Neural progenitor cell (in vitro differentiated cells): Measurements from ENCODE around the gene AGRP. TPM values are rescaled to one million over a fixed set of nuclear protein-coding genes. Genes with fewer than 3 reads are reported as not detected.

ENCODE experiments used
- DNase-seq: peaks from one replicate; pipeline ENCODE4 v3.0.0-alpha.2; 2016; ENCODE audit warnings: low spot score
- H2AFZ ChIP-seq: fragments of 200-600 bp; sonication (generic); replicated peaks from 2 replicates; pipeline ENCODE4 v1.6.1; 2016; ENCODE audit warnings: antibody characterized with exemption
- H3F3A ChIP-seq: fragments of 200-600 bp; sonication (generic); 2 replicates; pipeline ENCODE4 v1.6.1; 2016; ENCODE audit warnings: antibody characterized with exemption, low read depth
- H3K27ac ChIP-seq: fragments of 200-600 bp; sonication (generic); 2 replicates; pipeline ENCODE4 v1.5.1; 2016; ENCODE audit warnings: mild to moderate bottlenecking
- H3K27me3 ChIP-seq: fragments of 200-600 bp; sonication (generic); 2 replicates; pipeline ENCODE4 v1.6.1; 2016; ENCODE audit warnings: mild to moderate bottlenecking, moderate library complexity
- H3K36me3 ChIP-seq: fragments of 200-600 bp; sonication (generic); 2 replicates; pipeline ENCODE4 v1.5.1; 2016
- H3K4me1 ChIP-seq: fragments of 200-600 bp; sonication (generic); 2 replicates; pipeline ENCODE4 v1.6.1; 2016; ENCODE audit warnings: mixed run types
- H3K4me2 ChIP-seq: fragments of 200-600 bp; sonication (generic); 2 replicates; pipeline ENCODE4 v1.6.1; 2016
- H3K4me3 ChIP-seq: fragments of 200-600 bp; sonication (generic); 2 replicates; pipeline ENCODE4 v1.5.1; 2016
- H3K79me2 ChIP-seq: fragments of 200-600 bp; sonication (generic); 2 replicates; pipeline ENCODE4 v1.6.1; 2016; ENCODE audit warnings: low read depth
- H3K9ac ChIP-seq: fragments of 200-600 bp; sonication (generic); 2 replicates; pipeline ENCODE4 v1.6.1; 2016
- H3K9me3 ChIP-seq: fragments of 200-600 bp; sonication (generic); 2 replicates; pipeline ENCODE4 v1.5.1; 2016; ENCODE audit warnings: low read depth
- H4K20me1 ChIP-seq: fragments of 200-600 bp; sonication (generic); 2 replicates; pipeline ENCODE4 v1.6.1; 2016; ENCODE audit warnings: low read depth
- H3K27ac Mint-ChIP-seq: 3 replicates; pipeline ENCODE4 v1.8.0; 2021; ENCODE audit warnings: mixed read lengths
- H3K27me3 Mint-ChIP-seq: 2 replicates; pipeline ENCODE4 v1.8.0; 2022; ENCODE audit warnings: low read depth, mild to moderate bottlenecking, inconsistent platforms, moderate library complexity, mixed read lengths; ENCODE audit not compliant: insufficient read depth
- H3K36me3 Mint-ChIP-seq: 3 replicates; pipeline ENCODE4 v1.8.0; 2021; ENCODE audit warnings: mixed read lengths
- H3K4me1 Mint-ChIP-seq: 3 replicates; pipeline ENCODE4 v1.8.0; 2021; ENCODE audit warnings: mixed read lengths
- H3K4me3 Mint-ChIP-seq: 3 replicates; pipeline ENCODE4 v1.8.0; 2021; ENCODE audit warnings: mild to moderate bottlenecking, moderate library complexity, mixed read lengths
- H3K9me3 Mint-ChIP-seq: 3 replicates; pipeline ENCODE4 v1.8.0; 2020; ENCODE audit warnings: mixed read lengths
- EZH2 ChIP-seq: fragments of 200-600 bp; sonication (generic); IDR thresholded peaks from 2 replicates; pipeline ENCODE4 v1.6.1; 2017; ENCODE audit warnings: antibody characterized with exemption, mild to moderate bottlenecking, moderate library complexity
- EZH2phosphoT487 ChIP-seq: fragments of 200-600 bp; sonication (generic); IDR thresholded peaks from 2 replicates; pipeline ENCODE4 v1.6.1; 2017; ENCODE audit warnings: antibody characterized with exemption
- total RNA-seq: library from RNA; depleted of rRNA; stranded (reverse); fragments of >200 nt; gene quantifications from 2 replicates; pipeline ENCODE4 v1.2.3, GENCODE V29; 2015; ENCODE audit warnings: low replicate concordance
- TF ChIP-seq, protein P1 (sequence below): fragments of 200-600 bp; sonication (generic); IDR thresholded peaks from 2 replicates; pipeline ENCODE4 v1.5.1; 2017; ENCODE audit warnings: antibody characterized with exemption, mild to moderate bottlenecking

AGRP gene
- total RNA-seq, 1 donor from 2014 or later: not detected

DNA sequence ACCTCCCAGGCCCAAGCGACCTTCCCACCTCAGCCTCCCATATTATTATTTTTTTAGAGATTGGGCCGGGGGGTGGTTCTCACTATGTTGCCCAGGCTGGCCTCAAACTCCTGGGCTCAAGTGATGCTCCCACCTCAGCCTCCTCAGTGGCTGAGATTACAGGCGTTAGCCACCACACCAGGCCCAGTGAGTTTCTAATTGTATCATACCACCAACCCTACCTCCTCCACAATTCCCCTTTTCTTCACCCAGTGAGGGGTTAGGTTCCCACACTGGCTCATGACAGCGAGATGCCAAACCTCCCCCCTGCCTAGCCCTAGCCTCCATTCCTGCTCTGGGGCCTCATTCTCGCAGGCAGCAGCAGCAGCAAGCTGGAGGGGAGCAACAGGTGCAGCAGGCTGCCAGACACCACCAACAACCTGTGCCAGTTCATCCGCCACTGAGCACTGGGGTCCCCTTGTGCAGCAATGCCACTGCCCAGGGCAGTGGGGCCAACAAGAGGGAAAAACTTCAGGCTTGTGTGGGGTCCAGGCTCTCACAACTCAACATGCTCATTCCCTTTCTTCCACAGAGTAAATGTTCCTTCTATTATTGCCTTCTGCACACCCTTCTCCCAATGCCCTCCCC lies 11.5 kb downstream of the AGRP start:
- Histone ChIP-seq H3K9me3 (no peaks in the 10 kb centered on the region), H3K27ac (no peak overlapping the region), H3F3A (no peaks in the 10 kb centered on the region), H3K9ac (no peak overlapping the region), H3K4me1 (no peaks in the 10 kb centered on the region), H3K4me3 (no peak overlapping the region), H3K36me3 (no peaks in the 10 kb centered on the region), H4K20me1 (peaks cover 16% of the 10 kb centered on the region), H3K79me2 (peaks cover 28% of the 10 kb centered on the region), H2AFZ (no peak overlapping the region), H3K27me3 (no peaks in the 10 kb centered on the region), H3K4me2 (no peak overlapping the region)
- Mint-ChIP-seq H3K27ac (no peak overlapping the region), H3K9me3 (no peaks in the 10 kb centered on the region), H3K36me3 (no peaks in the 10 kb centered on the region), H3K4me3 (no peak overlapping the region), H3K4me1 (peaks cover 2% of the 10 kb centered on the region), H3K27me3 (peaks cover 2% of the 10 kb centered on the region)
- DNase-seq: no peak
- TF ChIP-seq, protein P1, sequence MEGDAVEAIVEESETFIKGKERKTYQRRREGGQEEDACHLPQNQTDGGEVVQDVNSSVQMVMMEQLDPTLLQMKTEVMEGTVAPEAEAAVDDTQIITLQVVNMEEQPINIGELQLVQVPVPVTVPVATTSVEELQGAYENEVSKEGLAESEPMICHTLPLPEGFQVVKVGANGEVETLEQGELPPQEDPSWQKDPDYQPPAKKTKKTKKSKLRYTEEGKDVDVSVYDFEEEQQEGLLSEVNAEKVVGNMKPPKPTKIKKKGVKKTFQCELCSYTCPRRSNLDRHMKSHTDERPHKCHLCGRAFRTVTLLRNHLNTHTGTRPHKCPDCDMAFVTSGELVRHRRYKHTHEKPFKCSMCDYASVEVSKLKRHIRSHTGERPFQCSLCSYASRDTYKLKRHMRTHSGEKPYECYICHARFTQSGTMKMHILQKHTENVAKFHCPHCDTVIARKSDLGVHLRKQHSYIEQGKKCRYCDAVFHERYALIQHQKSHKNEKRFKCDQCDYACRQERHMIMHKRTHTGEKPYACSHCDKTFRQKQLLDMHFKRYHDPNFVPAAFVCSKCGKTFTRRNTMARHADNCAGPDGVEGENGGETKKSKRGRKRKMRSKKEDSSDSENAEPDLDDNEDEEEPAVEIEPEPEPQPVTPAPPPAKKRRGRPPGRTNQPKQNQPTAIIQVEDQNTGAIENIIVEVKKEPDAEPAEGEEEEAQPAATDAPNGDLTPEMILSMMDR: no peak
- TF ChIP-seq EZH2 (no peak), EZH2phosphoT487 (no peak)

DNA sequence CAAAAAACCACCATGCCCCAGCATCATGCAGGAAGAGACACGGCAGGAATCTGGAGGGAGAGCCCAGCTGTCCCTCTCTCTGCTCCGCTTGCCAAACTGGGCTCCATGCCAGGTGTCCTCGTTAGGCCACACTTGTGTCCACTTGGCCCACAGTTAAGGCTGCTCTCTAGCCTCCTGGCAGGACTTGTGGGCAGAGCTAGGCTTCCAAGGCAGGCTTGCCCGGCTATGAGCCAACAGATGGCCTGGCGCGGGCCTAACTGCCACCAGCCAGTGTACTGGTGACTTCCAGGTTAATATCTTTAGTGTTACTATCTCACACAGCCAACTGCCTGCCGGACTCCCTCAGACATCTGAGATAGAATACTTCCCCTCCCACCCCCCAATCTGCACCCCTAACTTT lies 13.0 kb downstream of the AGRP start:
- H3K4me1 ChIP-seq: no peaks in the 10 kb centered on the region
- Mint-ChIP-seq H3K27ac (no peak overlapping the region), H3K9me3 (no peaks in the 10 kb centered on the region), H3K4me3 (no peak overlapping the region), H3K36me3 (no peaks in the 10 kb centered on the region), H3K27me3 (peaks cover 2% of the 10 kb centered on the region), H3K4me1 (peaks cover 9% of the 10 kb centered on the region)
- H3K27me3 ChIP-seq: no peaks in the 10 kb centered on the region
- no peaks in the 10 kb centered on the region for H3K9me3 ChIP-seq
- no peak overlapping the region for H3K9ac ChIP-seq
- H4K20me1 ChIP-seq: peaks cover 28% of the 10 kb centered on the region
- TF ChIP-seq EZH2 (no peak), EZH2phosphoT487 (no peak)
- TF ChIP-seq, protein P1: no peak
- H3F3A ChIP-seq: no peaks in the 10 kb centered on the region
- no peak overlapping the region for H3K27ac ChIP-seq
- no peaks in the 10 kb centered on the region for H3K36me3 ChIP-seq
- H3K4me3 ChIP-seq: no peak overlapping the region
- no peak for DNase-seq
- H3K4me2 ChIP-seq: no peak overlapping the region
- peaks cover 29% of the 10 kb centered on the region for H3K79me2 ChIP-seq
- no peak overlapping the region for H2AFZ ChIP-seq

GRCh38 chr16:67468731-67469130 lies 14.6 kb downstream of the AGRP start:
- H3F3A ChIP-seq: no peaks in the 10 kb centered on the region
- H4K20me1 ChIP-seq: peaks cover 28% of the 10 kb centered on the region
- Mint-ChIP-seq H3K4me1 (peaks cover 10% of the 10 kb centered on the region), H3K4me3 (no peak overlapping the region), H3K9me3 (no peaks in the 10 kb centered on the region), H3K36me3 (no peaks in the 10 kb centered on the region), H3K27ac (no peak overlapping the region), H3K27me3 (peaks cover 2% of the 10 kb centered on the region)
- no peak for TF ChIP-seq EZH2
- TF ChIP-seq, protein P1: no peak
- no peak for TF ChIP-seq EZH2phosphoT487
- no peaks in the 10 kb centered on the region for H3K4me1 ChIP-seq
- H3K79me2 ChIP-seq: peaks cover 14% of the 10 kb centered on the region
- no peak overlapping the region for H3K4me2 ChIP-seq
- no peaks in the 10 kb centered on the region for H3K27me3 ChIP-seq
- no peak overlapping the region for H3K9ac ChIP-seq
- H3K9me3 ChIP-seq: no peaks in the 10 kb centered on the region
- no peak for DNase-seq
- no peak overlapping the region for H3K4me3 ChIP-seq
- H3K36me3 ChIP-seq: no peaks in the 10 kb centered on the region
- H3K27ac ChIP-seq: no peak overlapping the region
- H2AFZ ChIP-seq: no peak overlapping the region
